Spinal cord (tissue), 10 donors: ENCODE data around the gene SBSN. TPM values are rescaled to one million over a fixed set of nuclear protein-coding genes. Genes with fewer than 3 reads are reported as not detected.
A peak's percentile ranks its signal among the peaks of the same experiment; 100 is the strongest.

Source experiments
- DNase-seq, 6 donors: peaks; one replicate each; pipeline versions ENCODE4 v3.0.0 to v3.0.0-alpha.2; 2013 to 2015; ENCODE audit warnings: low spot score in 6 of 6, low read depth in 4 of 6
- H3K27ac ChIP-seq: one replicate; pipeline ENCODE4 v1.5.1; 2013; ENCODE audit warnings: low read depth, low read length, control low read depth
- H3K27me3 ChIP-seq: one replicate; pipeline ENCODE4 v1.6.1; 2013; ENCODE audit warnings: low read length; ENCODE audit not compliant: control insufficient read depth, insufficient read depth
- H3K36me3 ChIP-seq: one replicate; pipeline ENCODE4 v1.6.1; 2013; ENCODE audit warnings: low read length; ENCODE audit not compliant: control insufficient read depth, insufficient read depth
- H3K4me1 ChIP-seq: one replicate; pipeline ENCODE4 v1.6.1; 2013; ENCODE audit warnings: low read length; ENCODE audit not compliant: control insufficient read depth, insufficient read depth
- H3K4me3 ChIP-seq: one replicate; pipeline ENCODE4 v1.5.1; 2013; ENCODE audit warnings: low read depth, low read length, control low read depth
- H3K9me3 ChIP-seq: one replicate; pipeline ENCODE4 v1.6.1; 2013; ENCODE audit warnings: low read length; ENCODE audit not compliant: control insufficient read depth, insufficient read depth
- WGBS: methylation state at CpG from one replicate; pipeline ENCODE4 v1.1.5; 2013; ENCODE audit warnings: missing lambda C conversion rate; ENCODE audit not compliant: insufficient coverage; 5-methylcytosine and 5-hydroxymethylcytosine counted together
- polyA plus RNA-seq, 2 donors: library from polyadenylated mRNA; unstranded; fragments of 120-200 nt; gene quantifications; one replicate each; pipeline ENCODE4 v1.2.1, GENCODE V29; 2013; ENCODE audit not compliant: insufficient read length in 2 of 2
- total RNA-seq, 2 donors: library from RNA; depleted of rRNA in 1 of 2; stranded (reverse); fragments of 120-200 nt in 1 of 2; fragments of >200 nt in 1 of 2; gene quantifications; one replicate each; pipeline versions ENCODE4 v1.2.3 to v1.2.4, GENCODE V29; 2013 to 2014
- donor health status: healthy.

Gene SBSN
- total and polyA plus RNA-seq, 4 donors, result 0.06 to 0.50 (median 0.17) TPM; not detected in 1

GRCh38 chr19:35555301-35556005 lies 27.3 kb upstream of the SBSN start:
- Histone ChIP-seq H3K4me1 (peaks cover 15% of the 10 kb centered on the region), H3K27ac (no peak overlapping the region), H3K4me3 (no peak overlapping the region), H3K27me3 (peaks cover 21% of the 10 kb centered on the region), H3K36me3 (peaks cover 10% of the 10 kb centered on the region), H3K9me3 (no peaks in the 10 kb centered on the region)
- WGBS, result 79% methylated on average over 27 of the region's 30 CpGs
- DNase-seq, result no peak

- 76% methylated on average over 4 of the region's 5 CpGs for WGBS
- no peak overlapping the region for H3K27ac ChIP-seq
- H3K4me1 ChIP-seq, result peaks cover 15% of the 10 kb centered on the region
- H3K36me3 ChIP-seq, result peaks cover 21% of the 10 kb centered on the region
- H3K4me3 ChIP-seq, result no peak overlapping the region
- H3K27me3 ChIP-seq, result peaks cover 17% of the 10 kb centered on the region
- H3K9me3 ChIP-seq, result no peaks in the 10 kb centered on the region
- DNase-seq, result no peak
These were observed 26.0 kb upstream of the SBSN start for GRCh38 chr19:35554076-35554475.

- H3K4me3 ChIP-seq, result no peak overlapping the region
- H3K27ac ChIP-seq, result no peak overlapping the region
- H3K9me3 ChIP-seq, result no peaks in the 10 kb centered on the region
- 66% methylated on average over 13 of the region's 14 CpGs for WGBS
- peaks cover 26% of the 10 kb centered on the region for H3K36me3 ChIP-seq
- peaks cover 12% of the 10 kb centered on the region for H3K4me1 ChIP-seq
- no peak for DNase-seq
- peaks cover 11% of the 10 kb centered on the region for H3K27me3 ChIP-seq
These were observed 25.4 kb upstream of the SBSN start for GRCh38 chr19:35553385-35554000.

GRCh38 chr19:35552534-35553384 lies 24.6 kb upstream of the SBSN start:
- H3K36me3 ChIP-seq, result peaks cover 31% of the 10 kb centered on the region
- no peaks in the 10 kb centered on the region for H3K9me3 ChIP-seq
- H3K4me1 ChIP-seq, result peaks cover 5% of the 10 kb centered on the region
- 77% methylated on average over 12 of the region's 13 CpGs for WGBS
- no peak for DNase-seq
- H3K4me3 ChIP-seq, result no peak overlapping the region
- no peak overlapping the region for H3K27ac ChIP-seq
- H3K27me3 ChIP-seq, result peaks cover 4% of the 10 kb centered on the region

- WGBS, result 90% methylated on average over 20 of the region's 21 CpGs
- DNase-seq, result no peak
- peaks cover 7% of the 10 kb centered on the region for H3K4me1 ChIP-seq
- H3K9me3 ChIP-seq, result no peaks in the 10 kb centered on the region
- no peak overlapping the region for H3K4me3 ChIP-seq
- H3K36me3 ChIP-seq, result peaks cover 44% of the 10 kb centered on the region
- no peaks in the 10 kb centered on the region for H3K27me3 ChIP-seq
- no peak overlapping the region for H3K27ac ChIP-seq
These were observed 23.1 kb upstream of the SBSN start for GRCh38 chr19:35551091-35551810.

- no peak for DNase-seq
- no peak overlapping the region for H3K27ac ChIP-seq
- H3K4me3 ChIP-seq, result no peak overlapping the region
- H3K4me1 ChIP-seq, result peaks cover 14% of the 10 kb centered on the region
- peaks cover 44% of the 10 kb centered on the region for H3K36me3 ChIP-seq
- H3K27me3 ChIP-seq, result no peaks in the 10 kb centered on the region
- no peaks in the 10 kb centered on the region for H3K9me3 ChIP-seq
- 83% methylated on average over 12 of the region's 15 CpGs for WGBS
These were observed 21.9 kb upstream of the SBSN start for GRCh38 chr19:35549879-35550523.

- H3K27ac ChIP-seq, result no peak overlapping the region
- WGBS, result 17% methylated on average over 6 of the region's 6 CpGs
- DNase-seq, result peak in 5 of 6 donors; percentile 24 to 87 (median 40)
- H3K27me3 ChIP-seq, result no peaks in the 10 kb centered on the region
- H3K36me3 ChIP-seq, result peaks cover 44% of the 10 kb centered on the region
- no peaks in the 10 kb centered on the region for H3K9me3 ChIP-seq
- H3K4me3 ChIP-seq, result no peak overlapping the region
- peaks cover 22% of the 10 kb centered on the region for H3K4me1 ChIP-seq
These were observed 21.2 kb upstream of the SBSN start for GRCh38 chr19:35549174-35549788.

- Histone ChIP-seq H3K27me3 (no peaks in the 10 kb centered on the region), H3K4me3 (peak overlapping the region; percentile 88), H3K9me3 (no peaks in the 10 kb centered on the region), H3K4me1 (peaks cover 24% of the 10 kb centered on the region), H3K27ac (no peak overlapping the region), H3K36me3 (peaks cover 61% of the 10 kb centered on the region)
- DNase-seq, result no peak
- 87% methylated on average over 7 of the region's 8 CpGs for WGBS
These were observed 18.4 kb upstream of the SBSN start for GRCh38 chr19:35546532-35546931.
